Measurements from ENCODE around the gene TFAM.

Gene TFAM

DNA sequence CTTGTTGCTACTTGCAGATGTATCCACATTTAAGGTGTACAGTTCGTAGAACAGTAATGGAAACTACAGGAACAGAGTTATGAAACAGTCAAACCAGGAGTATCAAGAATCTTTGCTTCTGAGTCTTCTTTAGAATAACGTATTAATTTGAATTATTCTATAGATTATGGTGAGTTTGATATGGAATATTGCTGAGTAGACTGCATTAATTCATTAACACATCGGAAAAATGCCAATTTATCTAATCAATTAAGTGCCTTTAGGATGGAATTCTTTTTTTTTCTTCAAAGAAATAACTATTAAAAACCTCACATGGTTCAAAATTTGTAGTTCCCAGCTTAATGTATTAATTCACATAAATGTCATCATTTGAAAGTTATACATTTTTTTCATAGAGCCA, 3.8 kb downstream of the TFAM start:
- H3K4me3 ChIP-seq (ENCODE audit: low read depth, low read length), result no peak overlapping the region
- DNase-seq (ENCODE audit: low read depth), result no peak
- TF ChIP-seq, protein P1, sequence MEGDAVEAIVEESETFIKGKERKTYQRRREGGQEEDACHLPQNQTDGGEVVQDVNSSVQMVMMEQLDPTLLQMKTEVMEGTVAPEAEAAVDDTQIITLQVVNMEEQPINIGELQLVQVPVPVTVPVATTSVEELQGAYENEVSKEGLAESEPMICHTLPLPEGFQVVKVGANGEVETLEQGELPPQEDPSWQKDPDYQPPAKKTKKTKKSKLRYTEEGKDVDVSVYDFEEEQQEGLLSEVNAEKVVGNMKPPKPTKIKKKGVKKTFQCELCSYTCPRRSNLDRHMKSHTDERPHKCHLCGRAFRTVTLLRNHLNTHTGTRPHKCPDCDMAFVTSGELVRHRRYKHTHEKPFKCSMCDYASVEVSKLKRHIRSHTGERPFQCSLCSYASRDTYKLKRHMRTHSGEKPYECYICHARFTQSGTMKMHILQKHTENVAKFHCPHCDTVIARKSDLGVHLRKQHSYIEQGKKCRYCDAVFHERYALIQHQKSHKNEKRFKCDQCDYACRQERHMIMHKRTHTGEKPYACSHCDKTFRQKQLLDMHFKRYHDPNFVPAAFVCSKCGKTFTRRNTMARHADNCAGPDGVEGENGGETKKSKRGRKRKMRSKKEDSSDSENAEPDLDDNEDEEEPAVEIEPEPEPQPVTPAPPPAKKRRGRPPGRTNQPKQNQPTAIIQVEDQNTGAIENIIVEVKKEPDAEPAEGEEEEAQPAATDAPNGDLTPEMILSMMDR (IDR thresholded peaks at IDR 0.05; ENCODE audit: insufficient read depth, low read depth, low read length, missing control alignments), result no peak

DNA sequence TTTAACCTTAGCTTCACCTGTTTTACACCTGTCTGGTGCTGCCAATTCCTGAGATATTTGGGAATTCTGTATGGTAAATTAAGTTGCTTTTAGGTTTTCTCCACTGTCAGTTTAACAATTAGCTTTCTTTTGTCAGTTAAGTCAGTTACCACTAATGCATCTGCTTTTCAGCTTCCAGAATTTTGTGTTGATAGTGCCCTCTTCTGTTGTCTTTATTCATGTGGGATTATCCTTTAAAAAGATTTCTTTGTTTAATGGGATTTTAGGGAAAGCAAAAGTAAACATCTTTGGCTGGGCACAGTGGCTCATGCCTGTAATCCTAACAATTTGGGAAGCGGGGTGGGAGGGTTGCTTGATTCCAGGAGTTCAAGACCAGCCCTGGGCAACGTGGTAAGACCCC, 8.1 kb downstream of the TFAM start:
- TF ChIP-seq, protein P1 (IDR thresholded peaks at IDR 0.05; ENCODE audit: insufficient read depth, low read depth, low read length, missing control alignments), result no peak
- DNase-seq (ENCODE audit: low read depth), result no peak
- no peak overlapping the region for H3K4me3 ChIP-seq (ENCODE audit: low read depth, low read length)

DNA sequence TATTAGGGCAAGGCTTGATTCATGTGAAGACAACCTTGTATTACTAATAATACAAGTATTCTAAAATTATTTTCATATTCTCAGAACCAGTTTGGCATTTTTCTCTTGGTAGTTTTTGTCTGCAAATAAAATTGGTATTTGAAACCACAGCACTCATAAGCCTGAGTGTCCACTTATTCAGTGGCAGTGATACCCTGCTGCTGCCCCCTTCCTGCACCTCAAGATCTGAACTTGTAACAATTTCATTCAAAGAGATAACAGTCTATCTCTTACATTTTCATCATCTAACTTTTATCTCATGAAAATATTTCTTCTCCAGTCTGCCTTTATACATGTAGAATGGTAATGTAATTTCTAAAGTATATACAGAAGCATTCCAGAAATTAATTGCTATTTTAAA, 9.3 kb downstream of the TFAM start:
- no peak for DNase-seq (ENCODE audit: low read depth)
- TF ChIP-seq, protein P1 (IDR thresholded peaks at IDR 0.05; ENCODE audit: insufficient read depth, low read depth, low read length, missing control alignments), result no peak
- H3K4me3 ChIP-seq (ENCODE audit: low read depth, low read length), result no peak overlapping the region

DNA sequence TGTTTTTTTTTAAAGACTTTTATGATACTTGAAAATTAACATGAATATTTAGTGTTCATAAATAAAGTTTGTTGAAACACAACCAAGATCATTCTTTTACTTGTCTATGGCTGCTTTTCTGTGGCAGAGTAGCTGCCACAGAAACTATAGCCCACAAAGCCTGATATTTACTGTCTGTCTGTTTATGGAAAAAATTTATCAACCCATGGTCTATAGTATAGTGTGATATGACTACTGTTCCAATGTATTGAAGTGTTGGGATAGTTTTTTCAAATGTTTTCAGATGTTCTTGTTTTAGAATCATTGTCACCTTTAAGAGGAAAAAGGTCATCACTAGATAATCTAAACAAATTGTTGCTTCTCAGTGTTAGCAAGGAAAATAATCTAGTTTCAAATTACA, 10.8 kb downstream of the TFAM start:
- no peak for DNase-seq (ENCODE audit: low read depth)
- H3K4me3 ChIP-seq (ENCODE audit: low read depth, low read length), result no peak overlapping the region
- TF ChIP-seq, protein P1 (IDR thresholded peaks at IDR 0.05; ENCODE audit: insufficient read depth, low read depth, low read length, missing control alignments), result no peak

DNA sequence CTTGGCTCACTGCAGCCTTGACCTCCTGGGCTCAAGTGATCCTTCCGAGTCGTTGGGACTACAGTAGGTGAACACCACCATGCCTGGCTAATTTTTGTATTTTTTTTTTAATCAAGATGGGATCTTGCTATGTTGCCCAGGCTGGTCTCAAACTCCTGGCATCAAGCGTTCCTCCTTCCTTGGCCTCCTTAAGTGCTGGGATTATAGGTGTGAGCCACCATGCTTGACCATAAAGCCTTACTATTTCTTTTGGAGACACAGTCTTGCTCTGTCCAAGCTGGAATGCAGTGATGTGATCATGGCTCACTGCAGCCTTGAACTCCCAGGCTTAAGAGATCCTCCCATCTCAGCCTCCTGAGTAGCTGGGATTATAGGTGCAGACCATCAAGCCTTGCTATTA, 12.6 kb downstream of the TFAM start:
- DNase-seq (ENCODE audit: low read depth), result no peak
- TF ChIP-seq, protein P1 (IDR thresholded peaks at IDR 0.05; ENCODE audit: insufficient read depth, low read depth, low read length, missing control alignments), result no peak
- H3K4me3 ChIP-seq (ENCODE audit: low read depth, low read length), result no peak overlapping the region

DNA sequence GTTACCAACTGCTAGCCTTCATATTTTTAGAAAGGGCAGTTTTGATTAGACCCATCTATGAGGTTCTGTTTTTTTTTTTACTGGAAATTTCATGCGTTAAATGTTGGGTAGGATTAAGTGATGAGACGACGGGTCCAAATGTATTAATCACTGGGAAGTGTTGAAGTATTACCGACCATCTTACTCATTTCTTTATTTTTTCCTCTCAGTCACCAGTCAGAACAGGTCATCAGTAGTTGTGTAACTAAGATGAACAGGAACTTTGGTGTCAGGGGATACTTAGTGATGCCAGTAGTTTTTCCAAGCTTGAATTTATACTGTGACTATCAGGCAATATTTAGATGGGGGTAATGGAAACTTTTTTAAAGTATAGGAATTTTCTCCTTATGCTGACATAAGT, 14.2 kb downstream of the TFAM start:
- TF ChIP-seq, protein P1 (IDR thresholded peaks at IDR 0.05; ENCODE audit: insufficient read depth, low read depth, low read length, missing control alignments), result no peak
- H3K4me3 ChIP-seq (ENCODE audit: low read depth, low read length), result no peak overlapping the region
- no peak for DNase-seq (ENCODE audit: low read depth)

DNA sequence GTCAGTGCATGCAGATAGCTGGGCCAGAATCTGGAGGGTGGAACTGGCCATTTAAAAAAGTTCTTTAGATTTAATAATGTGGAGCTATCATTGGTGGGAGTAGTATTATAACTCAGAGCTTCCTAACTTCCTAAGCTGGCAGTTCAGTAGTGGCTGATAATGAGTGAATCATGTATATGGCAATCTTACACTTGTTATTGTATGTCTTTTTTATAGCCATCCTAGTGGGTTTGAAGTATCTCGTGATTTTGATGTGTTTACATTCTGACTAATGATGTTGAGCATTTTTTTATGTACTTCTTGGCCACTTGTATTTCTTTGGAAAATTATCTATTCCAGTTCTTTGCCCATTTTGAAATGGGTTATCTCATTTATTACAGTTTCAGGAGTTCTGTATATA, 15.4 kb downstream of the TFAM start:
- TF ChIP-seq, protein P1 (IDR thresholded peaks at IDR 0.05; ENCODE audit: insufficient read depth, low read depth, low read length, missing control alignments), result no peak
- DNase-seq (ENCODE audit: low read depth), result no peak
- no peak overlapping the region for H3K4me3 ChIP-seq (ENCODE audit: low read depth, low read length)

All from GM12865 (cell line).